C4-2B (cell line): ENCODE measurements around the gene TMCO4.
"Not testable (repeated sequence)": the region's sequence is repeated elsewhere in the genome, so short reads cannot be mapped to it uniquely, and the experiment has no call there.

ENCODE experiments used
- H3K27ac ChIP-seq: fragments of 450-650 bp; 2 replicates; pipeline ENCODE4 v1.5.1; 2017
- CTCF ChIP-seq: fragments of 450-650 bp; conservative IDR thresholded peaks from 2 replicates; pipeline ENCODE4 v1.5.1; 2017; ENCODE audit warnings: mild to moderate bottlenecking
- ZFX ChIP-seq: fragments of 450-650 bp; IDR thresholded peaks from 2 replicates; pipeline ENCODE4 v1.6.1; 2017

TMCO4 gene

DNA sequence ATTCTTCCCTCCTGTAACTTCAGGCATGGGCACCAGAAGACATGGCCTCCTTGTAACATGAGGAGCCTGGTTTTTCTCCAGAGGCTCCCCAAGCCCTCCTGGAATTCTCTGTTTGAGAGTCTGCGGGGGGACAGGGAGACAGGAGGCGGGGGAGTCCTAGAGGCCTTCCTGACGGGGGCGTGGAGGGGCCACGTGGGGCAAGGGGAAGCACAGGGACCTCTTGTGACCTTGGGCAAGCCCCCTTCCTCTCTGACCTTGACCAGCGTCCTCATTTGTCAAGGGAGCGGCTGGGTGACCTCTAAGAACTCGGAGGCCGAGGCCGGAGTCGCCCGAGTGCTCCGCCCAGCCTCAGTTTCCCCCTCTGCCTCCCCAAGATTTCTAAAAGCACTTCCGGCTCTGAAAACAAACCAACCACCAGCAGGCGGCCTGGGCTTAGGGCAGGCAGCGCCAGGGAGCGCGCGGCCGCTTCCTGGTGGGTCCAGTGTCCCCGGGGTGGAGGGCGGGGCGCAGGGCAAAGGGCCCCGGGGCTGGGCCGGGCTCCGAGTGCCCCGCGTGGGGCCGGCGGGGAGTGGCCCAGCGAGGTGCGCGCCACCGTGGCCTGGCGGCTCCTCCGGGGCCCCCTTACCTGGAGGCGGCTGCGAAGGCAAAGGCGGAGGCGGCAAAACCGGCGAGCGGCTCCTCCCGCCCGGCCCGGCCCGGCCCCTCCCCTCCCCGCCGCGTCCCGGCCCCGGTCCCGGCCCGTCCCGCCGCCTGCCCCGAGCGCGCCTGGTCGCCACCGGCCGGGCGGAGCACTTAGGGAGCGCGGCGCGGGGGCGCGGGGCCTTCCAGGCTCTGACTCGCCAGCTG is at the start of gene TMCO4:
Gene TMCO4, minus strand, starts transcription at position 687 of the 846 bp plus-strand sequence. CDS start 19,158 bp downstream, outside the sequence.
- peak; percentile 52 for TF ChIP-seq ZFX
- no peak; the same call in 1 of the 2 replicates for TF ChIP-seq CTCF
- H3K27ac ChIP-seq = peak within 1 kb of the TSS; percentile 82

GRCh38 chr1:19849307-19849706 is 49.6 kb upstream of the TMCO4 start:
- not testable (repeated sequence) for H3K27ac ChIP-seq

DNA sequence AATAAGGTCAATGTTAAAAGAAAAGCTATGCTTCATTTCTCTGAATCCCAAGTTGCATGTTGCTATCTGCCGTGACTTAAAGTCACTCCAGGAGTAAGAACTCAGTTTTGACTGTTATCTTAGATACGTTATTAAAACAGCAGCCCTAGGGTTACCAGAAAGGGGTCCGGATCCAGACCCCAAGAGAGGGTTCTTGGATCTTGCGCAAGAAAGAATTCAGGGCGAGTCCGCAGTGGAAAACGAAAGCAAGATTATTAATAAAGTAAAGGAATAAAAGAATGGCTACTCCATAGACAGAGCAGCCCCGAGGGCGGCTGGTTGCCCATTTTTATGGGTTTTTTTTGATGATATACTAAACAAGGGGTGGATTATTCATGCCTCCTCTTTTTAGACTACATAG is 47.6 kb upstream of the TMCO4 start:
- not testable (repeated sequence) for H3K27ac ChIP-seq

GRCh38 chr1:19846338-19846737 is 46.6 kb upstream of the TMCO4 start:
- H3K27ac ChIP-seq = no peak overlapping the region
- no peak for TF ChIP-seq ZFX
- TF ChIP-seq CTCF = no peak

DNA sequence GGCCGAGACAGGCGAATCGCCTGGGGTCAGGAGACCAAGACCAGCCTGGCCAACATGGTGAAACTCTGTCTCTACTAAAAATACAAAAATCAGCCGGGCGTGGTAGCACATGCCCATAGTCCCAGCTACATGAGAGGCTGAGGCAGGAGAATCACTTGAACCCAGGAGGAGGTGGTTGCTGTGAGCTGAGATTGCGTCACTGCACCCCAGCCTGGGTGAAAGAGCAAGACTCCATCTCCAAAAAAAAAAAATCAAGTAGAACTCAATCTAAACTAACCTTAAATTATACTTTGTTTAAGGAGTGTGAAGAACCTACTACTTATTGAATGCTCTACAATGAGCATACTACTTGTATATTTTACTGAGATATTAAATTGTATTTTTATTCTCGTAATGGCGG is 45.8 kb upstream of the TMCO4 start:
- TF ChIP-seq ZFX = no peak
- no peak for TF ChIP-seq CTCF
- H3K27ac ChIP-seq = no peak overlapping the region

GRCh38 chr1:19844731-19845495 is 45.2 kb upstream of the TMCO4 start:
- no peak for TF ChIP-seq CTCF
- no peak for TF ChIP-seq ZFX
- H3K27ac ChIP-seq = no peak overlapping the region

DNA sequence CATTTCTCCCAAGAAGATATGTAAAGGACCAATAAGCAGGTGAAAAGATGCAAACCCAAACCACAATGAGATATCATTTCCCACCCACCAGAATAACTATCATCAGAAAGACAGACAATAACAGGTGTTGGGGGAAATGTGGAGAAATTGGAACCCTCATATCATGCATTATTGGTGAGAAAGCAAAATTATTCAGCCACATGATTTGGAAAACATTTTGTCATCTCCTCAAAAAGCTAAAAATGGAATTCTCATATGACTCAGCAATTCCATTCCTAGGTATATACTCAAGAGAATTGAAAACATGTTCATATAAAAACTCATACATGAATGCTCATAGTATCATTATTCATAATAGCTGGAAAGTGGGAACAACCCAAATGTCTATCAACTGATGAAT is 40.5 kb upstream of the TMCO4 start:
- H3K27ac ChIP-seq = no peak overlapping the region
- TF ChIP-seq ZFX (no peak), CTCF (no peak)

- TF ChIP-seq CTCF (no peak), ZFX (no peak)
- H3K27ac ChIP-seq = no peak overlapping the region
Observed at GRCh38 chr1:19837866-19838265, 38.1 kb upstream of the TMCO4 start.
